ENCODE results near the gene OTOP2.

OTOP2 gene

GRCh38 chr17:74916851-74917199 lies 7.2 kb upstream of the OTOP2 start:
- H3K4me3 ChIP-seq (ENCODE audit: low read length): no peak overlapping the region
- TF ChIP-seq CTCF (conservative IDR thresholded peaks at IDR 0.05; ENCODE audit: low read depth, low read length): no peak
- no peak for DNase-seq (ENCODE audit: low read depth)

- no peak for DNase-seq (ENCODE audit: low read depth)
- TF ChIP-seq CTCF (conservative IDR thresholded peaks at IDR 0.05; ENCODE audit: low read depth, low read length): no peak
- H3K4me3 ChIP-seq (ENCODE audit: low read length): no peak overlapping the region
Measured at GRCh38 chr17:74917430-74917829, 6.6 kb upstream of the OTOP2 start.

- TF ChIP-seq CTCF (conservative IDR thresholded peaks at IDR 0.05; ENCODE audit: low read depth, low read length): no peak
- DNase-seq (ENCODE audit: low read depth): no peak
- no peak overlapping the region for H3K4me3 ChIP-seq (ENCODE audit: low read length)
Measured at GRCh38 chr17:74918906-74919305, 5.2 kb upstream of the OTOP2 start.

- H3K4me3 ChIP-seq (ENCODE audit: low read length): no peak overlapping the region
- no peak for DNase-seq (ENCODE audit: low read depth)
- TF ChIP-seq CTCF (conservative IDR thresholded peaks at IDR 0.05; ENCODE audit: low read depth, low read length): peak; percentile 29
Measured at GRCh38 chr17:74919440-74920305, 4.4 kb upstream of the OTOP2 start.

GRCh38 chr17:74920306-74920620 lies 3.8 kb upstream of the OTOP2 start:
- no peak for DNase-seq (ENCODE audit: low read depth)
- H3K4me3 ChIP-seq (ENCODE audit: low read length): no peak overlapping the region
- TF ChIP-seq CTCF (conservative IDR thresholded peaks at IDR 0.05; ENCODE audit: low read depth, low read length): no peak

- H3K4me3 ChIP-seq (ENCODE audit: low read length): no peak overlapping the region
- DNase-seq (ENCODE audit: low read depth): no peak
- TF ChIP-seq CTCF (conservative IDR thresholded peaks at IDR 0.05; ENCODE audit: low read depth, low read length): no peak
Measured at GRCh38 chr17:74920642-74921025, 3.4 kb upstream of the OTOP2 start.

GRCh38 chr17:74921026-74921681 lies 2.9 kb upstream of the OTOP2 start:
- no peak overlapping the region for H3K4me3 ChIP-seq (ENCODE audit: low read length)
- TF ChIP-seq CTCF (conservative IDR thresholded peaks at IDR 0.05; ENCODE audit: low read depth, low read length): no peak
- DNase-seq (ENCODE audit: low read depth): no peak

Measured in retinal pigment epithelial cell (primary cell).